ENCODE data around the gene PKIB. TPM values are rescaled to one million over a fixed set of nuclear protein-coding genes. Genes with fewer than 3 reads are reported as not detected.

The PKIB gene
- total RNA-seq, 4 donors from 2014 or later: 4.3 to 13.3 (median 10.4) TPM

GRCh38 chr6:122730775-122731386 lies 120.7 kb downstream of the PKIB start:
- H3K4me3 ChIP-seq (ENCODE audit: low read depth, poor library complexity, severe bottlenecking): no peak overlapping the region
- TF ChIP-seq POLR2A (IDR thresholded peaks at IDR 0.05): no peak
- TF ChIP-seq, protein P1, sequence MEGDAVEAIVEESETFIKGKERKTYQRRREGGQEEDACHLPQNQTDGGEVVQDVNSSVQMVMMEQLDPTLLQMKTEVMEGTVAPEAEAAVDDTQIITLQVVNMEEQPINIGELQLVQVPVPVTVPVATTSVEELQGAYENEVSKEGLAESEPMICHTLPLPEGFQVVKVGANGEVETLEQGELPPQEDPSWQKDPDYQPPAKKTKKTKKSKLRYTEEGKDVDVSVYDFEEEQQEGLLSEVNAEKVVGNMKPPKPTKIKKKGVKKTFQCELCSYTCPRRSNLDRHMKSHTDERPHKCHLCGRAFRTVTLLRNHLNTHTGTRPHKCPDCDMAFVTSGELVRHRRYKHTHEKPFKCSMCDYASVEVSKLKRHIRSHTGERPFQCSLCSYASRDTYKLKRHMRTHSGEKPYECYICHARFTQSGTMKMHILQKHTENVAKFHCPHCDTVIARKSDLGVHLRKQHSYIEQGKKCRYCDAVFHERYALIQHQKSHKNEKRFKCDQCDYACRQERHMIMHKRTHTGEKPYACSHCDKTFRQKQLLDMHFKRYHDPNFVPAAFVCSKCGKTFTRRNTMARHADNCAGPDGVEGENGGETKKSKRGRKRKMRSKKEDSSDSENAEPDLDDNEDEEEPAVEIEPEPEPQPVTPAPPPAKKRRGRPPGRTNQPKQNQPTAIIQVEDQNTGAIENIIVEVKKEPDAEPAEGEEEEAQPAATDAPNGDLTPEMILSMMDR (IDR thresholded peaks at IDR 0.05): no peak
- WGBS, 2 donors: 1 to 3% methylated on average over 4 of the region's 4 CpGs
- DNase-seq (ENCODE audit: low spot score in 2 of 2): no peak
- intact Hi-C loops (cut with DNase I; ENCODE audit: low total_unique reads): no loop called here

GRCh38 chr6:122733259-122733658 lies 123.1 kb downstream of the PKIB start:
- intact Hi-C loops (cut with DNase I; ENCODE audit: low total_unique reads): no loop called here
- H3K4me3 ChIP-seq (ENCODE audit: low read depth, poor library complexity, severe bottlenecking): no peak overlapping the region
- TF ChIP-seq POLR2A (IDR thresholded peaks at IDR 0.05): no peak
- TF ChIP-seq, protein P1 (IDR thresholded peaks at IDR 0.05): no peak
- no peak for DNase-seq (ENCODE audit: low spot score in 2 of 2)
- WGBS, 2 donors: 63 to 82% methylated on average over 4 of the region's 4 CpGs

DNA sequence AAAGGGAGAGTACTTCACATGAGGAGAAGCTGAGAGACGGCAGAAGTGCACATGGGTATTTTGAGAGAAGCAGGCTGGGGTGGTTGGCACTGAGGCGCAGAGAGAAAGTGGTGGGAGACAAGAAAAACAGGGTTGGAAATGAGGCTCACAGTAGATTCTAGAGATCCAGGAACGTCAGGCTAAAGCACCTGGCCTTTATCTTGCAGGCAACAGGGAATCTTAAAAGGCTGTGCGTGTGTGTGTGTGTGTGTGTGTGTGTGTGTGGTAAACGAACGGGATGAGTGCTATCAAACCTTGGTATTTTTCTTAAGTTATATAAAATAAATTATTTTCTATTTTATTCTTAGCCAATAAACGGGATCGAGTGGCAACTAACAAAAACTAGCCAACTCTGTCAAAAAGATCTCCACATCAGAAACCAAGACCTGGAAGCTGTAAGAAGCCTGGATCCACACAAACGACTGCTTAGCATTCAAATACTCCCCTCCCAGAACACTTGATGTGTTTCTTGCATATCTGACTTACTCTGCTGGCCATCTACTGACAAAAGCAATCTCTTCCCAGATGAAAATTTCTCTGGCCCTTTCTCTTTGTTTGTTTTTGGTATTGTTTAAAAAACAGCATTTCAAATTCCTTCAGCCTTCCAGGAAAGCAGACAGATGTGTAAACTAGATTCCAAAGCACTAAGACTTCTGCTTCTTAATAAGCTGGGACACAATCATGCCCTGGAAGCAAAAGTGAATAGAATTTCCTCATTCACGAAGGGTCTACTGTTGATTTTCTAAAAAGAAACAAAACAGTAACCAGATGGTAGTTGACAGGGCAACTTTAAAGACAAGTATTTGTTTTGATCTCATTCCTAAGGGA lies 124.6 kb downstream of the PKIB start:
- no peak for TF ChIP-seq POLR2A (IDR thresholded peaks at IDR 0.05)
- intact Hi-C loops (cut with DNase I; ENCODE audit: low total_unique reads): no loop called here
- DNase-seq (ENCODE audit: low spot score in 2 of 2): no peak
- WGBS, 2 donors: 46 to 50% methylated on average over 10 of the region's 10 CpGs
- no peak overlapping the region for H3K4me3 ChIP-seq (ENCODE audit: low read depth, poor library complexity, severe bottlenecking)

DNA sequence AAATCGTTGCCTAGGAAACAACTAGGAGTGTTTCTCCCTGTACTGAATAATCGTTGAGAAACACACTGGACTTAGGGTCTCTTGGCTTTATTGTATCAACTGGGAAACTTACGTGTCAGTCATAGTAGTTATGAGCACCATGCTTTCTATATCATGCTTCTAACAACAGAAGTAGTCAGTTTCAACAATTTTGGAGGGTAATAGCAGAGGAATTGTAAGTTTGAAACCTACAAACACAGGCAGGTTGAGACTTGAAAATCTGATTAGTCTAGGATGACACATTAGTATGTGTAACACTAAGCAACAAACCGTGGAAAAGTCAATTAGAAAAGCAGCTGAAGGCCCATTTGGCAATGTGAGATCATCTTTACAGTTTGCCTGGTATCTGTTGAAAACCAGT lies 125.4 kb downstream of the PKIB start:
- intact Hi-C loops (cut with DNase I; ENCODE audit: low total_unique reads): no loop called here
- WGBS, 2 donors: 36% methylated on average over 4 of the region's 4 CpGs
- H3K4me3 ChIP-seq (ENCODE audit: low read depth, poor library complexity, severe bottlenecking): no peak overlapping the region
- TF ChIP-seq POLR2A (IDR thresholded peaks at IDR 0.05): no peak
- TF ChIP-seq, protein P1 (IDR thresholded peaks at IDR 0.05): no peak
- no peak for DNase-seq (ENCODE audit: low spot score in 2 of 2)

DNA sequence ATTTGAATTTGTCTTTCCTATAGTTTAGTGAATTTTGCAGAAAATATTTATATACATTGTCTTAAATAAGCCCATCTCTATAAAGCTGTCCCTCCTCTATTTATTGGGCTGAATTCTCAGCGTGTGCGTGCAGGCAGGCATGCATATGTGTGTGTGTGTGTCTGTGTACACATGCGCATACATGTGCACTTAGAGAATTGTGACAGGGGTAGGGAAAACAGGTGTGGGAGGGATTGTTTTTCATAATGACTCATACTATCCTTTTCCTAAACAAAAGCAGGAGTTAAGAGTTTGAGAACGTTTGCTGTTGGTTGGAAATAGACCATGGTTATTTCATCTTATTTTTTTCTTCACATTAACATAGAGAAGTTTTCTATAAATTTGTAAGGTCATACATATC lies 126.0 kb downstream of the PKIB start:
- intact Hi-C loops (cut with DNase I; ENCODE audit: low total_unique reads): no loop called here
- DNase-seq (ENCODE audit: low spot score in 2 of 2): no peak
- WGBS, 2 donors: 38 to 43% methylated on average over 4 of the region's 4 CpGs
- H3K4me3 ChIP-seq (ENCODE audit: low read depth, poor library complexity, severe bottlenecking): no peak overlapping the region
- TF ChIP-seq, protein P1 (IDR thresholded peaks at IDR 0.05): no peak
- no peak for TF ChIP-seq POLR2A (IDR thresholded peaks at IDR 0.05)

- WGBS, 2 donors: 32 to 37% methylated on average over 3 of the region's 3 CpGs
- H3K4me3 ChIP-seq (ENCODE audit: low read depth, poor library complexity, severe bottlenecking): no peak overlapping the region
- intact Hi-C loops (cut with DNase I; ENCODE audit: low total_unique reads): no loop called here
- no peak for TF ChIP-seq POLR2A (IDR thresholded peaks at IDR 0.05)
- TF ChIP-seq, protein P1 (IDR thresholded peaks at IDR 0.05): no peak
- DNase-seq (ENCODE audit: low spot score in 2 of 2): no peak
Observed at GRCh38 chr6:122736616-122737015, 126.4 kb downstream of the PKIB start.

Data from lower leg skin (tissue), 4 donors.